PFSK-1 (cell line): ENCODE measurements around the gene TNIP2.

ENCODE experiments used
- FOXP2 ChIP-seq: optimal IDR thresholded peaks from 2 replicates; pipeline ENCODE3; 2011; ENCODE audit warnings: borderline replicate concordance, control low read depth, inconsistent platforms; ENCODE audit not compliant: insufficient read depth; ENCODE audit errors: extremely low read length, extremely low read depth
- POLR2AphosphoS5 ChIP-seq: IDR thresholded peaks from 2 replicates; pipeline ENCODE4 v1.6.1; 2012; ENCODE audit warnings: low read depth, mild to moderate bottlenecking, control low read depth, low read length, moderate library complexity
- REST ChIP-seq, 2 experiments: IDR thresholded peaks; 2 replicates each; pipeline versions ENCODE4 v1.6.1 to v1.8.0; 2011 to 2012; ENCODE audit warnings: low read depth in 2 of 2, low read length in 2 of 2, control low read depth in 1 of 2, inconsistent platforms in 1 of 2, mild to moderate bottlenecking in 1 of 2, moderate library complexity in 1 of 2; ENCODE audit not compliant: insufficient read depth in 1 of 2
- SIN3A ChIP-seq: IDR thresholded peaks from 2 replicates; pipeline ENCODE4 v1.6.1; 2012; ENCODE audit warnings: mild to moderate bottlenecking, low read length, moderate library complexity, borderline replicate concordance; ENCODE audit not compliant: insufficient read depth
- TAF1 ChIP-seq: IDR thresholded peaks from 2 replicates; pipeline ENCODE4 v1.6.1; 2012; ENCODE audit warnings: low read length, control low read depth, borderline replicate concordance; ENCODE audit not compliant: insufficient read depth

TNIP2 gene

GRCh38 chr4:2790583-2791517, 34.7 kb upstream of the TNIP2 start:
- TF ChIP-seq REST (IDR thresholded peaks at IDR 0.05; ENCODE audit: insufficient read depth in 1 of 2, low read depth in 2 of 2, low read length in 2 of 2) (no peak), POLR2AphosphoS5 (no peak), FOXP2 (no peak), TAF1 (no peak), SIN3A (no peak)

GRCh38 chr4:2789793-2790582, 33.9 kb upstream of the TNIP2 start:
- TF ChIP-seq TAF1: no peak
- no peak for TF ChIP-seq REST (IDR thresholded peaks at IDR 0.05; ENCODE audit: insufficient read depth in 1 of 2, low read depth in 2 of 2, low read length in 2 of 2)
- no peak for TF ChIP-seq SIN3A
- TF ChIP-seq POLR2AphosphoS5: no peak
- TF ChIP-seq FOXP2: no peak

GRCh38 chr4:2789351-2789750, 33.2 kb upstream of the TNIP2 start:
- TF ChIP-seq REST (IDR thresholded peaks at IDR 0.05; ENCODE audit: insufficient read depth in 1 of 2, low read depth in 2 of 2, low read length in 2 of 2) (no peak), SIN3A (no peak), TAF1 (no peak), FOXP2 (no peak), POLR2AphosphoS5 (no peak)

GRCh38 chr4:2788532-2789103, 32.5 kb upstream of the TNIP2 start:
- TF ChIP-seq SIN3A (no peak), TAF1 (no peak)

- TF ChIP-seq POLR2AphosphoS5: no peak
- no peak for TF ChIP-seq SIN3A
- TF ChIP-seq FOXP2: no peak
- TF ChIP-seq TAF1: no peak
- no peak for TF ChIP-seq REST (IDR thresholded peaks at IDR 0.05; ENCODE audit: insufficient read depth in 1 of 2, low read depth in 2 of 2, low read length in 2 of 2)
These were observed 32.0 kb upstream of the TNIP2 start for GRCh38 chr4:2788101-2788500.
